Stimulated activated naive CD8-positive, alpha-beta T cell treated with anti-CD3 and anti-CD28 coated beads, Interleukin-15, amount 100 ng/mL, for 72 hours (primary cell): ENCODE results near the gene TRIM62.

Source experiments
- ATAC-seq: fragments of 150-1000 bp; cut with Tn5 transposase; 2 replicates; pipeline ENCODE4 v1.10.0; 2021; ENCODE audit warnings: mild to moderate bottlenecking, moderate library complexity
- DNase-seq, 2 donors: peaks; one replicate each; pipeline ENCODE4 v3.0.0; 2021 to 2022
- H3K27ac Mint-ChIP-seq, 2 donors: one replicate each; pipeline ENCODE4 v1.8.0; 2022; ENCODE audit warnings: mild to moderate bottlenecking in 2 of 2, mixed read lengths in 2 of 2, moderate library complexity in 2 of 2
- H3K27me3 Mint-ChIP-seq: one replicate; pipeline ENCODE4 v1.8.0; 2022; ENCODE audit warnings: mixed read lengths
- H3K4me1 Mint-ChIP-seq: one replicate; pipeline ENCODE4 v1.8.0; 2022; ENCODE audit warnings: mild to moderate bottlenecking, mixed read lengths
- H3K4me3 Mint-ChIP-seq, 2 donors: one replicate each; pipeline ENCODE4 v1.8.0; 2022; ENCODE audit warnings: mild to moderate bottlenecking in 2 of 2, mixed read lengths in 2 of 2, moderate library complexity in 1 of 2
- H3K9me3 Mint-ChIP-seq, 2 donors: one replicate each; pipeline ENCODE4 v1.8.0; 2022; ENCODE audit warnings: mixed read lengths in 2 of 2

The TRIM62 gene

GRCh38 chr1:33153650-33154049 is 28.2 kb downstream of the TRIM62 start:
- no peak for ATAC-seq
- no peak overlapping the region for H3K27ac Mint-ChIP-seq
- peaks cover 7% of the 10 kb centered on the region for H3K4me1 Mint-ChIP-seq
- H3K9me3 Mint-ChIP-seq: no peaks in the 10 kb centered on the region
- H3K4me3 Mint-ChIP-seq: no peak overlapping the region
- H3K27me3 Mint-ChIP-seq: no peaks in the 10 kb centered on the region
- no peak for DNase-seq

DNA sequence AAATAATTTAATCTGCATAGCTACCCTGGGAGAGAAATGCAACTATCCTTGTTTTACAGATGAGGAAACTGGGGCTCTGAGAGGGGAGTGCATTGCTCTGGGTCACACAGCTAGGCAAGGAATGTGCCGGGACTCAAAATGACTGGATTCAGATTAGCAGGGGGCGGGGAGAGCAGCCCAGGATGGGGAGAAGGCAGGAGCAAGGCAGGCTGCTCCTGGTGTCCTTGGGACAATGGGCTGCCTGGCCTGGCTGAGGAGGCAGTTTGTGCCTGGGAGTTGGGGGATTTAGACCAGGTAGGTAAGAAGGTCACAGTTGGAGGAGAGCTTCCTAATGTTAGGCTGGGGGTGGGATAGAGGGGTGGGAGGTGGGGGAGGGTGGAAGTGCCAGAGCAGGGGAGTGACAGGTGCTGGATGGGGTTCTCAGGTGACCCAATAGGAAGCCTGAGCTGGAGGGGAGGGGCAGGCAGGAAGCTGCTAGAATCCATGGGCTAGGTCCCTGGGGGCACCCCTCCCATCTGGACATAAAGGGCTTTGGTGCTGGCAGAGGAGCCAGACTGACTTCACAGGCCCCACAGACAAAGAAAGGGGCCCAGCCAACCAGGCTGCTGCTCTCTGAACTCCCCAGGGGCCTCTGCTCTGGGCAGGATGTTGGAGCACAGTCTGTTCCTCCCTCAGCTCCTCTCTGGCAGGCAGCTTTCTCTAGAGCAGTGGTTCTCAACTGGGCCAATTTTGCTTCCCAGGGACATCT is 29.0 kb downstream of the TRIM62 start:
- Mint-ChIP-seq H3K27me3 (no peaks in the 10 kb centered on the region), H3K4me3 (no peak overlapping the region), H3K27ac (peak overlapping the region; percentile 80 to 90), H3K9me3 (no peaks in the 10 kb centered on the region), H3K4me1 (peaks cover 7% of the 10 kb centered on the region)
- DNase-seq: no peak
- ATAC-seq: no peak

GRCh38 chr1:33151116-33151515 is 30.7 kb downstream of the TRIM62 start:
- Mint-ChIP-seq H3K27me3 (no peaks in the 10 kb centered on the region), H3K27ac (peak overlapping the region in 1 of 2 donors; percentile 9), H3K9me3 (no peaks in the 10 kb centered on the region), H3K4me1 (peaks cover 7% of the 10 kb centered on the region), H3K4me3 (no peak overlapping the region)
- peak; percentile 54 for ATAC-seq
- DNase-seq: no peak

GRCh38 chr1:33150522-33150921 is 31.3 kb downstream of the TRIM62 start:
- H3K9me3 Mint-ChIP-seq: no peaks in the 10 kb centered on the region
- H3K27me3 Mint-ChIP-seq: no peaks in the 10 kb centered on the region
- ATAC-seq (no peak), DNase-seq (no peak)
- H3K27ac Mint-ChIP-seq: peak overlapping the region in 1 of 2 donors; percentile 83
- H3K4me1 Mint-ChIP-seq: peaks cover 7% of the 10 kb centered on the region
- H3K4me3 Mint-ChIP-seq: no peak overlapping the region

DNA sequence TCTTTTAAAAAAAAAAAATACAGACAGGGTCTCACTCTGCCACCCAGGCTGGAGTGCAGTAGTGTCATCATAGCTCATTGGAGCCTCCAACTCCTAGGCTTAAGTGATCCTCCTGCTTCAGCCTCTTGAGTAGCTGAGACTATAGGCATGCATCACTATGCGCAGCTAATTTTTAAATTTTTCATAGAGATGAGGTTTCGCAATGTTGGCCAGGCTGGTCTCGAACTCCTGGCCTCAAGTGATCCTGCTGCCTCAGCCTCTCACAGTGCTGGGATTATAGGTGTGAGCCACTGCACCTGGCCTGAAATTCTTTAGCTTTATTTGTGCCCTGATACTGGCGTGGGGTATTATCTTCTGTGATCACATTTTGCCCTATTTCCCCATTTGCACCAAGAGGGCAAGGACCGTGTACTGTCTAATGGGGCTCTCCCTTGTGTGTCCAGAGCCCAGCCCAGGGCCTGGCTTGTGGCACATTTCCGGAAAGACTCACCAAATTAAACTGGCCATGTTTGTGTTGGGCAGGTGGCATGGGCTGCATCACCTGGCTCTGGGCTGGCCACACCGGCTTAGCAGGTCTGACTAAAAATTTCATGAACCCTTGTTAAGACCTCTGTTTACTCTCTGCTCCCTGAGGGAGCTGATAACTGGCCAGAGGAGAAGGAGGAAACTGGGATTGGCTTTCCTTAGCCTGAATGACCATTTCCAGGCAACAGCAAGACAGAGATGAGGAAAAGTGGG is 32.2 kb downstream of the TRIM62 start:
- H3K27me3 Mint-ChIP-seq: no peaks in the 10 kb centered on the region
- peaks cover 7% of the 10 kb centered on the region for H3K4me1 Mint-ChIP-seq
- H3K27ac Mint-ChIP-seq: peak overlapping the region in 1 of 2 donors; percentile 27

DNA sequence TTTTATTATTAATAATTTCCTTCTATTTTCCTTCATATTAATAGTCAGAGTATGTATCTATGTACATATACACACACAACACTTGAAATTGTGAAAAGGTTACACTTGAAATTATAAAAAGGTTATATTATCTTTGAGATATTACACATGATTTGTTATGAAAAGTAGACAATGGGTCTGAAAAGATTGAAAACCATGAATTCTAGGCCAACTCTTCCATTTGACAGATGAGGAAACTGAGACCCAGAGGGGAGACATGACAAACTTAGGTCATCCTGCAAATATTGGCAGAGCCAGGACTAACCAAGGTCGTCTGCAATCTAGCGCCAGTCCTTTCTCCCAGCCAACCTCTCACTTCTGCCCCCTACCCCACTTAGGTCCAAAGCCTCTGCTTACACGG is 33.2 kb downstream of the TRIM62 start:
- H3K27ac Mint-ChIP-seq: no peak overlapping the region

More for the DNA sequence above, 32.2 kb downstream of the TRIM62 start:
- DNase-seq (no peak), ATAC-seq (no peak)
- Mint-ChIP-seq H3K9me3 (no peaks in the 10 kb centered on the region), H3K4me3 (no peak overlapping the region)

DNA sequence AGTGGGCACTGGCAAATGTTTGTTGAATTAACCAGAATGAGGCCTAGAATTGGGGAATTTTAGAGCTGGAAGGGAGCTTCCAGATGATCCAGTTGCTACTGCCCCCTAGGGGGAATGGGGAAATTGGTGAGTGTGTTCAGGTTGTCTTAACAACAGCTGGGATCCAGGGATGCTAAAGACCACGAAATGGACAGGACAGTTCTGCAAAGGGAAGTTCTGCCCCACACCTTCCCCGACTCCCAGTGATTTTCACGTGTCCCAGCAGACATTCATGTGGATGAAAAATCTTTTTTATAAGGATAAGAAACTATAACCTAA is 33.9 kb downstream of the TRIM62 start:
- Mint-ChIP-seq H3K27ac (no peak overlapping the region), H3K4me1 (peaks cover 6% of the 10 kb centered on the region), H3K4me3 (no peak overlapping the region), H3K9me3 (no peaks in the 10 kb centered on the region), H3K27me3 (no peaks in the 10 kb centered on the region)
- no peak for ATAC-seq
- DNase-seq: no peak

More for the DNA sequence above, 33.2 kb downstream of the TRIM62 start:
- peaks cover 7% of the 10 kb centered on the region for H3K4me1 Mint-ChIP-seq
- DNase-seq (no peak), ATAC-seq (no peak)
- no peaks in the 10 kb centered on the region for H3K27me3 Mint-ChIP-seq
- no peaks in the 10 kb centered on the region for H3K9me3 Mint-ChIP-seq
- H3K4me3 Mint-ChIP-seq: no peak overlapping the region

DNA sequence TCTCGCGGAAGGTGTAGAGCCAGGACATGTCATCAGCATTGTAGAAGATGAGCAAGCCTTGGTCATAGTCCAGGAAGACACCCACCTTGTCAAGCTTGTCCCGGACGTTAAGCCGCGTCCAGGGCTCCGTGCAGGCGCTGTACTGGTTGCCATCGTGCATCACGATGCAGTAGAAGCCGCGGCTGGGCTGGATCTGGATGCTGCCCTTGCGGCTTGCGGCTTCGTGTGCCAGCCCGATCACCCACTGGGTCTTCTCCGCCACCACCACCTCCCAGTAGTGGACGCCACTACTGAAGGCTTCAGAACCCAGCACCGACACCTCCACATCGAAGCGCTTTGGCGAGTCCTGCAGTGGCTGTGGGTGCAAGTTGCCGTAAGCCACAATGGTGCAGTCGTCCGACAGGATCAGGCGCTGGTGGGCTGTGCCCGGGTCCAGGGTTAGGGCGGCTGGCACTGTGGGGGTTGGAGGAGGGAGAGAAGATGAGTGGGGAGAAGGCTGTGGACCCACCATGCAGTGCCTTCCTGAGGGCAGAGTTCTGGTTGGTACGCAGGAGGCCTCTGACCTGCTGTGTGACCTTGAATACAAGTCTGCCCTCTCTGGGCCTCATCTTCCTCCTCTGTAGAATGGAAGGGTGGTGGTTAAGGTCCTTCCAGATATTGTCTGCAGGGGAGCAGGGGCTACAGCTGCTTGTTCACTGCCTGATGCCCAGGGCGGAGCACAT is 34.4 kb downstream of the TRIM62 start:
- Mint-ChIP-seq H3K9me3 (no peaks in the 10 kb centered on the region), H3K27me3 (no peaks in the 10 kb centered on the region), H3K4me1 (peaks cover 1% of the 10 kb centered on the region), H3K27ac (peak overlapping the region in 1 of 2 donors; percentile 54), H3K4me3 (no peak overlapping the region)
- no peak for ATAC-seq
- no peak for DNase-seq

GRCh38 chr1:33146003-33146402 is 35.8 kb downstream of the TRIM62 start:
- Mint-ChIP-seq H3K27ac (peak overlapping the region in 1 of 2 donors; percentile 42), H3K4me1 (no peaks in the 10 kb centered on the region), H3K27me3 (no peaks in the 10 kb centered on the region), H3K4me3 (no peak overlapping the region), H3K9me3 (no peaks in the 10 kb centered on the region)
- ATAC-seq (no peak), DNase-seq (no peak)

GRCh38 chr1:33143698-33144097 is 38.1 kb downstream of the TRIM62 start:
- no peaks in the 10 kb centered on the region for H3K27me3 Mint-ChIP-seq
- ATAC-seq: no peak
- no peak for DNase-seq
- H3K9me3 Mint-ChIP-seq: no peaks in the 10 kb centered on the region
- H3K4me1 Mint-ChIP-seq: peaks cover 6% of the 10 kb centered on the region
- no peak overlapping the region for H3K4me3 Mint-ChIP-seq
- peak overlapping the region in 1 of 2 donors; percentile 94 for H3K27ac Mint-ChIP-seq

- peaks cover 6% of the 10 kb centered on the region for H3K4me1 Mint-ChIP-seq
- H3K27ac Mint-ChIP-seq: peak overlapping the region in 1 of 2 donors; percentile 94
- DNase-seq (no peak), ATAC-seq (no peak)
- no peaks in the 10 kb centered on the region for H3K27me3 Mint-ChIP-seq
- H3K9me3 Mint-ChIP-seq: no peaks in the 10 kb centered on the region
- H3K4me3 Mint-ChIP-seq: no peak overlapping the region
Measured at GRCh38 chr1:33143176-33143575, 38.7 kb downstream of the TRIM62 start.

- Mint-ChIP-seq H3K9me3 (no peaks in the 10 kb centered on the region), H3K27me3 (no peaks in the 10 kb centered on the region), H3K4me3 (no peak overlapping the region), H3K27ac (no peak overlapping the region), H3K4me1 (peaks cover 11% of the 10 kb centered on the region)
- ATAC-seq (no peak), DNase-seq (no peak)
Measured at GRCh38 chr1:33142483-33143064, 39.3 kb downstream of the TRIM62 start.

GRCh38 chr1:33141781-33142180 is 40.1 kb downstream of the TRIM62 start:
- no peaks in the 10 kb centered on the region for H3K9me3 Mint-ChIP-seq
- peaks cover 11% of the 10 kb centered on the region for H3K4me1 Mint-ChIP-seq
- H3K27ac Mint-ChIP-seq: no peak overlapping the region
- ATAC-seq (no peak), DNase-seq (no peak)
- no peak overlapping the region for H3K4me3 Mint-ChIP-seq
- no peaks in the 10 kb centered on the region for H3K27me3 Mint-ChIP-seq

DNA sequence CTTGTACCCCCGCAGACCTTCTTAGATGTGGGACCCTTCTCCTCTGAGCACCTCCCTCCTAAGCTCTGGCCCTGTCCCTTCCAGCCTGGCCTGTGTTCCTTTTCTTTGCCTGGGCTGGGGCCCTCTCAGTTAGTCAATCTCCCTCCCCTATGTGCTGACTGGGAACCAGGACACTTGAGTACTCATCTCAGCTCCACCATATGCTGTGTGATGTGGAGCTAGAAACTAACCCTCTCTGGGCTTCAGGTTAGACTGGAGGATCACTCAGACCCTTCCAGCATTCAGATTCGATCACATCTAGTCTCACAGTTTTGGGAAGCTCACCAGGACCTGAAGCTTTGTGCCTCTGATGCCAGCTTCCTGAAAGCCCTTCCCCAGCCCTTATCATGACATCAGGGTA is 40.6 kb downstream of the TRIM62 start:
- H3K27me3 Mint-ChIP-seq: no peaks in the 10 kb centered on the region
- ATAC-seq (no peak), DNase-seq (no peak)
- H3K27ac Mint-ChIP-seq: no peak overlapping the region
- peaks cover 11% of the 10 kb centered on the region for H3K4me1 Mint-ChIP-seq
- H3K9me3 Mint-ChIP-seq: no peaks in the 10 kb centered on the region
- H3K4me3 Mint-ChIP-seq: no peak overlapping the region

DNA sequence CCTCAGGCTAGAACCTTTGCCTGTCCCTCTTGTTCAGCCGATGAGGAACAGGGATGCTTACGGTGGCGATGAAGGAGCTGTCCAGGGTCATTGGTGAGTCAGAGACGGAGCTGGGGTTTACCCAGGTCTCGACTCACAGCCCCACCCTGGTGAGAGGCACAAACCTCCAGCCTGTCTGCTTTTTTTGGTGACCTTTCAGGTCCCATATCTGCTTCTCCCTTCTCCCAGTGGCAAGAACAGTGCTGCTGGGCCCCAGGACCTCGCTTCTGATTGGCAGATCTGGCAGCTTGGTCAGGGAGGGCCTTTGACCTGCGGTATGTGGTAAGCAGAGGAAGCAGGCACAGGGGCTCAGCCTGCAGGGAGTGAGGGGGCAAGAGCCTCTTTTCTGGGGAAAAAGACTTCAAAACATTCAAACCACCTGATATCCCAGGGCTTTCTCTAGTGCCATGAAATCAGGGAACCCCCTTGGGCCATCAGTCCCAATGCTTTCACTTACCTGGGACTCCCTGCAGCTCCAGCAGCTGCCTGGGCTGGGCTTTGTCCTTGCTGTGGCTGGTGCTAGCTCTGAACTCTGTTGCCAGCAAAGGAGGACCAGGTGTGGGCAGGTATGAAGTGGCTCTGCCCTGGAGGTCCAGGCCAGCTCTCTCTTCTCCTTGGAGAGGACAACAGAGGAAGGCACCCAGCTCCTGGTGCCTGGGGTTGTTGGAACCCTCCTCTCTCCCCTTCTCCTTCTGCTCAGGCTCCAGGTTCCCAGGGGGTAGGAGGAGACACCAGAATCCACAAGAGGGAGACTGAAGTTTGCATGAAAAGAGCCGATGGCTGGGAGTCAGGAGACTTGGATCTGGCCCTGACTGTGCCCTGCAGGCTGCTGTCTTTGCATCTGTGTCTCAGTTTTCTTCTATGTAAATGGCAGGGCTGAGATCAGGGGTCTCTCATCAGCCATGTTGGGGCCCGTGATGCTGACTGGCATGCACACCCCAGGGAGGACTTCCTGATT is 41.4 kb downstream of the TRIM62 start:
- no peak overlapping the region for H3K4me3 Mint-ChIP-seq
- DNase-seq: no peak
- H3K9me3 Mint-ChIP-seq: no peaks in the 10 kb centered on the region
- no peak for ATAC-seq
- peaks cover 11% of the 10 kb centered on the region for H3K4me1 Mint-ChIP-seq
- peak overlapping the region in 1 of 2 donors; percentile 36 for H3K27ac Mint-ChIP-seq
- H3K27me3 Mint-ChIP-seq: no peaks in the 10 kb centered on the region
